NOMO-1 treated with dmso at 0.1 percent for 144 hours (cell line): Measurements from ENCODE around the gene LYSET.
A peak's percentile ranks its signal among the peaks of the same experiment; 100 is the strongest.
"Not testable (repeated sequence)": the region's sequence is repeated elsewhere in the genome, so short reads cannot be mapped to it uniquely, and the experiment has no call there.

ENCODE experiments used
- DNase-seq: peaks from one replicate; lab custom pipeline; 2025; ENCODE audit not compliant: unreplicated experiment; lab: John Stamatoyannopoulos, UW

The LYSET gene, protein sequence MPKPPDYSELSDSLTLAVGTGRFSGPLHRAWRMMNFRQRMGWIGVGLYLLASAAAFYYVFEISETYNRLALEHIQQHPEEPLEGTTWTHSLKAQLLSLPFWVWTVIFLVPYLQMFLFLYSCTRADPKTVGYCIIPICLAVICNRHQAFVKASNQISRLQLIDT

DNA sequence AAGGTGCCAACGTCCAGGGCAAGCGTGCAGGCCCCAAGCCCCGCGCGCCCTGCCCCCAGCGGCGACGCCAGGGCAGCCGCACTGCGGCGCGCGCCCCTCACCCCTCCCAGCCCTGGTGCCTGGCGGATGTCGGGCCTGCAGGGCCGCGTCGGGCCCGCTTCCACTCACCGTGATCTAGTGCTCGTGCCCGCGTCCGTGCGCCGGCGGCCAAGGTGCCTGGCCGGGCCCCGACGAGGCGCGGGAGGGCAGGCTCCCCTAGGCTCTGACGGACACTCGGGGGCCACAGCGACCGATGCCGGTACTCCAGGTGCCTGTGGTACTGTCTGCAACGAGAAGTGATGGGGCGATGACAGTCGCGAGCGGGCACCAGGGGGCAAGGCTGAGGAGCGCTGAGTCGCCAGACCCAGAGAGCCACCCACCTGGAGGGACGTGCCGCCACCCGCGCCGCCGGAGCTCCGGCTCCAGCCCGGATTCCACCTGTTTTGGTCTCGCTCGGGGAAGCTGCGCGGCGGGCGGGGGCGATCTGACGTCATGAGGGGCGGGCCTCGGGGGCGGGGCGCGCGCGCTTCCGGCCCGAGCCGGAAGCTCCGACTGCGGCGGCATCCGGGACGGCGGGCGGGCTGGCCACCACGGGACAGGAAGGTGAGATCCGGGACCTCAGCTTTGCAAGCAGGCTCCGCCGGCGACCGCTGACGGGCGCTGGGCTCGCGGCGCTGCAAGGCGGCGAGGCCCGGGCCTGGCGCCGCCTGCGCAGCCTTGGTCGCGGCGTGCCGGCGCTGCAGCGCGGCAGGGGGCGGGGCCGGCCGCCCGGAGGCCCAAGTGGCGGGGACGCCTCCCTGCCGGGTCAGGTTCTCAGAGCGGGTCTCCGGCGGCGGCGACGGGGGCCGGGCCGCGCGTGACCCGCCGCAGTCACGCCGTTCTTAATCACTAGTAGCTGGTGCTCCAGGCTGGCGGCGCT is at the start of gene LYSET, which contains the start of gene MOAP1:
Gene LYSET, plus strand, starts transcription at position 927 of the 958 bp plus-strand sequence. CDS start 89 bp downstream, outside the sequence.
Gene MOAP1, minus strand, starts transcription at position 507 of the 958 bp plus-strand sequence. CDS start 655 bp downstream, outside the sequence.
- DNase-seq, result peak; percentile 75

DNA sequence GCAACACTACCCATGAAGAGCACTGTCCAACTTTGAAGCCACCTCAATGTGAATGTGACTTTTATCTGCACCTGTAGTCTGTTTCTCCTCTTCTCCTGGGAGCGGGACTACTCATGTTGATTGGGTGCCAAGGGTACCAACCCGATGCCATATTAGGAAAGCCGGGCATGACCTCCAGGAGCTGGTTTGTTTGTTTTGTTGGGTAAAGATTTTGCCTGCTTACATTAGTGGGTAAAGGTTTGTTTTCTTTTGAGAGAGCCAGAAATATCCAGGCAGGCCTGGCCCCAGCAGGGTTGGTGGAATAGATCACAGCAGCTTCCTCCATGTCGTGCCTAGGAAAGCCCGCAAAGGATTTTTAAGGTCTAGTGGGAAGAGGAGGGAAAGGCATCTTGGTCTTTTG is 49.7 kb upstream of the LYSET start:
- no peak for DNase-seq

DNA sequence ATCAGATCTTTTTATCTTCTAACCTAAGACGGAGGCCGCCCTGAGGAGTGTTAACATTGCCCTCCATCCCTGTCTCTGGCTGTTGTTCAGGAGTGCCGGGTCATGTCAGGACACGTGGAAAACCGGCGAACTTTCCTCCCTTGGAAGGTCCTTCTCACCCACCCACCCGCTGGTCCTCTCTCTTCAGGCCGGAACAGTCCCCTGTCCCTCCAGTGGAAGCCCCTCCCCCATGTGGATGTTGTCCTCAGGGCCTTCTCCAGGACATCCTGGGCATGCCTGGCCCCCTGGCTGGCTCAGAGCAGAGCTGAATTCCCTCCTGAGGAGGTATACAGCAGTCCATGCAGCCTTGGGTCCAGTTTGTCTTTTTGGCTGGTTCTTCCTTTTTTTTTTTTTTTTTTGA is 49.1 kb upstream of the LYSET start:
- no peak for DNase-seq

DNA sequence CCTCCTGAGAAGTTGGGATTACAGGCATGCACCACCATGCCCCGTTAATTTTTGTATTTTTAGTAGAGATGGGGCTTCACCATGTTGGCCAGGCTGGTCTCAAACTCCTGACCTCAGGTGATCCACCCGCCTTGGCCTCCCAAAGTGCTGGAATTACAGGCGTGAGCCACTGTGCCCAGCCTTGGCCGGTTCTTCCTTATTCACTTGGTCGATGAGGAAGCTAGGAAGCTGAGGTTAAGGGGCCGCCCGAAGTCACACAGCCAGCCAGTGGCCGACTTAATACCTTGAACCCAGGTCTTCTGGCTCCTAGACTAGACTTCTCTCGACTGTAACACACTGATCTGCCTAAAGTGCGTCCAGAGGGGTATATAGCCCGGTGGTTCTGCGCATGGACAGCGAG is 48.6 kb upstream of the LYSET start:
- DNase-seq, result not testable (repeated sequence)

DNA sequence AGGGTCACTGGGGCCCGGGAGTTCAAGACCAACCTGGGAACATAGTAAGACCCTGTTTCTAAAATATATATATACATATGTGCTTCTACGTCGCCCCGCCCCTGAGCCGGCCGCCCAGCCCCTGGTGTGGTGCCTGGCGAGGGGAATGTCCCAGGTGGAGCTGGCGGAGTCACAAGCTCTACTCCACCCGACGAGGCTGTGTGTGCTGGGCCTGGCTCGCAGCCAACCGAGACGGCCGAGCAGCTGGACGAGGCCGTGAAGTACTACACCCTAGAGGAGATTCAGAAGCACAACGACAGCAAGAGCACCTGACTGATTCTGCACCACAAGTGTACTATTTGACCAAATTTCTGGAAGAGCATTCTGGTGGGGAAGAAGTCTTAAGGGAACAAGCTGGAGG is 47.3 kb upstream of the LYSET start:
- DNase-seq, result no peak

DNA sequence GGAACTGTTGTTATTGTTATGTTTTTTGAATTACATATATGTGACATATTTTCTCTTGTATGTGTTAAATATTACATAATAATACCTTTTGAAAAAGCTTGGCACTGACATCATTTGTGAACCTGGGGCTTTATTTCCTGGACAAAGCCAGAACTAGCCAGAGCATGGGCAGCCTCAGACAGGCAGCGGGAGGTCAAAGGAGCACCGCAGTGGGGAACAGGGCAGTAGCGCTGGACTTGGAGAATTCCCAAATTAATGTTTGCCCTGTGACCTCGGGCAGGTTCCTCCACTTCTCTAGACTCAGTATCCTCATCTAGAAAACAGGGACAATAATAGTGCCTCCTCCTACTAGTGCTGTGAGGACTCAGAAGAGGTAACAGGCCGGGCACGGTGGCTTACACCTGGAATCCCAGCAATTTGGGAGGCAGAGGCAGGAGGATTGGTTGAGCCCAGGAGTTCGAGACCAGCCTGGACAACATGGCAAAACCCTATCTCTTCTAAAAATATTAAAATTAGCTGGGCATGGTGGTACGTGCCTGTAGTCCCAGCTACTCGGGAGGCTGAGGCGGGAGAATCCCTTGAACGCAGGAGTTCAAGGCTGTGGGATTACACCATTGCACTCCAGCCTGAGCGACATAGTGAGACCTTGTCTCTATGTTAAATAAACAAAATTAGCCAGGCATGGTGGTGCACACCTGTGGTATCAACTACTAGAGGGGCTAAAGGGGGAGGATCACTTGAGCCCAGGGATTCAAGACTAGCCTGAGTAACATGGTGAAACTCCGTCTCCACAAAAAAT is 42.1 kb upstream of the LYSET start:
- DNase-seq, result no peak

DNA sequence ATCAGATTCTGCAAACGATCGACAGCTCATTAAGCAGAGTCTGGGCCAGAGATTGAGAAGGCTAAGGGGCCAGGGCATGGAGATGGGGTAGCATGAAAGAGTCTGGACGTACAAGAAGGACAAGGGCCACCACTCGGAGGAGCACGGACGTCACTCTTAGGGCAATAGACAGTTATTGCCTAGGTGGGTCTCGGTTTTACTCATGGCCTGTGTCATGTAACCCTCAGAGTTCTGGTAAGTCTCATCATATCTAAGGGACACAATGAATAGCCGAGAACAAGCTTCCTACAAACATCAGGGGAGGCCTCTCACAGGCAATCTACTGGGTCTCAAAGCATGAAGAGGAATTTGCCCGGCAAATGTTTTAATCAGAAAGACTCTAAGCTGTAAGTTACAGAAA is 39.0 kb upstream of the LYSET start:
- DNase-seq, result no peak

DNA sequence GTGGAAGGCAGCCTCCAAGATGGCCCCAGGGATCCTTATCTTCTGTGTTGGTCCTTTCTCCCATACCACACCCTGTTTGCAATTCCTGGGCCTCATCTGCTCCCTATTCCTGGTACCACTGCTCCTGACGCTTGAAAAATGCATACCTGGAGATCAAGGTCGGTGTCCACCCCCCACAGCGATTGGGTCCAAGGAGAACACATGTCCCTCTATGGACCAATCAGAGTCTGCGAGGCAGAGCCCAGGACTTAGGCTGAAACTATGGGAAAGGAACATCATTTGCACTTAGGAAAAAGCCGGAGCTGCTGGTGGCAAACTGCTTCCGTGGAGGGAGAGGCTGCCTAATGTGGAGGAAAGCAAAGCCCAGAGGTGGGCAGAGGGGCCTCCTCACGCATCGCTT is 36.1 kb upstream of the LYSET start:
- DNase-seq, result no peak

DNA sequence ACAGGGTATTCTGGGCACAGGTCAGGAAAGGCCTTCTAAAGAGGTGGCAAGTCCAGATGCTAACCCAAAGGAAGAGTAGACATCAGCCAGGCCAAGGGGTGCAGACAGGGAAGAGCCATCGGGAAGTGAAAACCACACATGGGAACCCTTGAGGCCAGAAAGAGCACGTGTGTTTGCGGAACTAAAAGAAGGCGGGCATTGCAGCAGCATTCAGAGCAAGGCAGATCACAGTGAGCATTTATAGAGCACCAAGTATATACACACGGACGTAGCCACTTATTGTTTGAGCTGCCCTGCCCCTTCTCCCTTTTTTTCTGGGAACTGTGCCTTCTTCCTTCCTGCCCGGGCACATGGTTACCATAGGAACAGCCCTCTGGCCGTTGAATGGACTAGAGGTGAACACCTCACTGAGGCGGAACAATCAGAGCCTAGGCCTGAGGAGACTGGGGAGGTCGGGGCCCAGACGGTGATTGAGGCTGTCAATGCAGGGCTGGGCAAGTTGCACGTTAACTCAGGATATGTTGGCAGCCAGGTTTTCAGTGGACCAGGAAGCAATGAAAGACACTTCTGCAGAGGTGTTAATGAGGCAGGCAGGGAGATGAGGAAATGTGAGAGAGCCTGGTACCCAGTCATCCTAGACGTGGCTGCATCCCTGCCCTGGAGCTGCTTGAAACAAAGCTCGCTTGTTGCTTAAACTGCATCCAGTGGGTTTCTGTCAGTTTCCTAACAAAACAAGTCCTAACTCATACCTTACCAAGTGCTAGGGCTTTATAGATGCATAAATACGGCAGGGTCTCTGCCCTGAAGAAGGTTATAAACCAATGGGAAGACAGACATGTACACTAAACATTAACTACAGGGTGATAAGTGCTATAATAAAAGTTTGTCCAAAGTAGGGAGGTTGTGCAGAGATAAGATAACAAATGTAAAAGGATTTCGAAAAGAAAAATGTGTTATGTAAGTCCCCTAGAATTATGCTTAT is 34.6 kb upstream of the LYSET start:
- no peak for DNase-seq

DNA sequence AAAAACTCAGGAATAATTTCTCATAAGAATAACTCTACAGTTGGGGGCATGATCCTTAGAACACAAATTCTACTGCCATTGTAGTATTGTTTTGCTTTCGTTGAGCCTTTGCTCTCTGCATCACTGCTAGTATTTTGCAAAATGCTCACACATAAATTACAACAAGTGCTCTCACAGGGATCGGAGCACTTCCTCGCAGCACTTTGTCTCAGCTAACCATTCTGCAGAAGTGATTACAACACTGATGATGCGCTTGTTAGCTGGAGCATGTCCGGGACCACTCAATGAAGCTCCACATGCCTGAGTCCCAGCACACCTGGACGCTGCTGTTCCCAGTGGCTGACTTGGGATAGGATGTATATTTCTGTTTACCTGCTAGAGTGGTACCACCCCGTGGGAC is 32.0 kb upstream of the LYSET start:
- no peak for DNase-seq

DNA sequence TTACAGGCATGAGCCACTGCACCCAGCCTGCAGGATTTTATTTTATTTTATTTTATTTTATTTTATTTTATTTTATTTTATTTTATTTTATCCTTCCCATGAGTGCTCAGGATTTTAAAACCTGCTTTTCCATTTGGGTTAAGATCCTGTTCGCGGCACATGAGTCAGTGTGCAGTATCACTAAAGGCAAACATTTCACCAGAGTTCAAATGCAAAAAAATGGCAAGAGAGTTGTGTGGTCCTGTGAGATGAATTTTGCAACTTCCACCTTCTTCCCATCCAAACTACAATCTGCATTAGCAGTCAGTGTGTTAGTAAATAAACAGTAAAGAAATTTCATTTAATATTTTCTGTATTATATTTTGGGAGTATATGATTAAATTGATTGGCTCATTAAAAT is 29.4 kb upstream of the LYSET start:
- no peak for DNase-seq

DNA sequence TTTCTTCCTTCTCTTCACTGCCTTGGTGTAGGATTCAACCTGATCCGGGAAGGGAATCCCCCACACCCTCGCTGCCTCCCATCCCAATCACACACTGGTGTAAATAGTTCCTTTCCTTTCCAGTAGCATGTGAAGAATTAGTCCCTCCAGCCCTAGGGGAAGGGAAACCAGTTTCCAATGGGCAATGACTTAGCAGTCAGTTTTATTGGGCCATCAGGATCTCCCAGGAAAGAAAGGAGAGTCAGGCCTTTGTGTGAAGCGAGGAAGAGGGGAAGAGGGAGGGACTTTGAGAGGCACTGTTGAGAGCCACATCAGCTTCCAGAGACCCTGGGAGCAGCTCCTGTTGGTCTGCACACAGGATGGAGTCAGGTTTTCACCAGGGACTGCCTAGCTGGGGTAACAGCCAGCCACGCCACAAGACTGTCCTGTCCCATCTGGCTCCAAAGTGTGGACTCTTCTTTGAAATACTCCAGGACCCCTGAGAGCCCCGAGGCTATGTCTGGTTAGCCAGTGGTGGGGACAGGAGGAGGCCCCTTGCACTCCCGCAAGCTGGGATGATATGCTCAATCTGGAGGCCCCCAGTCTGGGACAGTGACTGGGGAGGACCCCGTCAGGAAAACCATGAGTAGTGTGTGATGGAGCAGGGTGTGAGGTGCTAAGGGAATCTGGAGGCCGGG is 28.3 kb upstream of the LYSET start:
- no peak for DNase-seq

DNA sequence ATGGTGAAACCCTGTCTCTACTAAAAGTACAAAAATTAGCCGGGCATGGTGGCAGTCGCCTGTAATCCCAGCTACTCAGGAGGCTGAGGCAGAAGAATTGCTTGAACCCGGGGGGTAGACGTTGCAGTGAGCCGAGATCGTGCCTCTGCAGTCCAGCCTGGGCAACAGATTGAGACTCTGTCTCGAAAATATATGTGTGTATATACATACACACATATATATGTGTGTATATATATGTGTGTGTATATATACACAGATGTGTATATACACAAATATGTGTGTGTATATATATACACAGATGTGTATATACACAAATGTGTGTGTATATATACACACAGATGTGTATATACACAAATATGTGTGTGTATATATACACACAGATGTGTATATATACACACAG is 26.8 kb upstream of the LYSET start:
- not testable (repeated sequence) for DNase-seq

DNA sequence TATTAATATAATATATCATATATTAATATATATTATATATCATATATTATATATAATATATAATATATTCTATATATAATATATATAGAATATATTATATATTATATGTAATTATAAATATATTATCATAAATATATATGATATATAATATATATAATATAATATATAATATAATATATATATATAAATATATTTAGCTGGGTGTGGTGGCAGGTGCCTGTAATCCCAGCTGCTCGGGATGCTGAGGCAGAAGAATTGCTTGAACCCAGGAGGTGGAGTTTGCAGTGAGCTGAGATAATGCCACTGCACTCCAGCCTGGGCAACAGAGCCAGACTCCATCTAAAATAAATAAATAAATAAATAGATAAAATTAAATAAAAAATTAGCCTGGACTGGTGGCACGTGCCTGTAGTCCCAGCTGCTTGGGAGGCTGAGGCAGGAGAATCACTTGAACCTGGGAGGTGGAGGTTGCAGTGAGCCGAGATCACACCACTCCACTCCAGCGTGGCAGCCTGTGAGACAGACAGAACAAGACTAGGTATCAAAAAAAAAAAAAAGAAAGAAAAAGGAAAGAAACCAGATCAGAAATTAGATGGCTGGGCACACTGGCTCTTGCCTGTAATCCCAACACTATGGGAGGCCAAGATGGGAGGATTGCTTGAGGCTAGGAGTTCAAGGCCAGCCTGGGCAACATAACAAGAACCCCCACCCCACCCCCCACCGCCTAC is 25.3 kb upstream of the LYSET start:
- DNase-seq, result not testable (repeated sequence)

DNA sequence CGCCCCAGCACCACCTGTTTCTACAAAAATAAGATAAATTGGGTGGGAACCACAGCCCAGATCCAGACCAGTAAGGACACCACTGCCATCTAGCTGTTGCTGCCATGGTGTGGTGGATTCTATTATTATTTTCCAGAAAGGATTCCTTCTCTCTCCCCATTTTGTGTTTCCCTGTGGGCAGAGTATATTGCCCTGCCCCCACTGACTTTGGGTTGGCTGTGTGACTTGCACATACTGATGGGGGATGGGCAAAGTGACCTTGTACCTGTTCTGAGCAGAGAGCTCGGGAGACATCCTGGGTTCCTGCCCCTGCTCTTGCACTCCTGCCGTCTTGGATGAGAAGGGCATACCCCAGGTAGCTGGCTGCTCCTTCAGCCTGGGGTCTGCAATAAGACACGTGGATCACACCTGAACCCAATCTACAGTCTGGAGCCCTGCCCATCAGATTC is 24.7 kb upstream of the LYSET start:
- DNase-seq, result no peak

DNA sequence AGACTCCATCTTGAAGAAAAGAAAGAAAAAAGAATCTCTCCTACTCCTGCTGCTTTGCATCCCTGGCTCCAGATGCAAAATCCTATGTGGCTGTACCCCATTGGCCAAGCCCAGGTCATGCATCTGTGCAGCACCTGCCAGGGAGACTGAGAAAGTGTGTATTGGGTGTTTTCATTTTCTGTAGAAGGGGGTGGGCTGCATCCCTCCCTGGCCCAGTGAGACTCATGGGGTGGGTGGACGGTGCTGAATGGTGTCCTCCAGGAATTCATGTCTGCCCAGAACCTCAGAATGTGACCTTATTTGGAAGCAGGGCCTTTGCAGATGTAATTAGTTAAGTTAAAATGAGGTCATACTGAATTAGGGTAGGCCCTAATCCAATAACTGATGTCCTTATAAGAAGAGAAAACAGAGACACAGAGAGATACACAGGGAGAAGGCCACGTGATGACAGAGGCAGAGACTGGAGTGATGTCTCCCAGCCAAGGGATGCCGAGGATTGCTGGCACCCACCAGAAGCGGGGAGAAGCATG is 23.6 kb upstream of the LYSET start:
- DNase-seq, result no peak

DNA sequence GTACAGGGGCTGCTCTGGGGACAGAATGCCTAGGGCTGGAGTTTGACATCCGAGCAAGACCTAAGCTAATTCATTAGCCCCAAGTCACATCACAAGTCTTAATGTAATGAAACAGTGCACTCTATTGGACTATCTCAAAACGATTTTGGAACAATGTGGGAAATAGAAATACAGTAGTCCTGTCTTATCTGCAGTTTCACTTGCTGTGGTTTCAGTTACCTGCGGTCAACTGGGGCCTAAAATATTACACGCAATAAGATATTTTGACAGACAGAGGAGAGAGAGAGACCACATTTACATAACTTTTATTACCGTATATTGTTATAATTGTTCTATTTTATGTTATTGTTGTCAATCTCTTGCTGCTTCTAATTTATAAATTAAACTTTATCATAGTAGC is 21.6 kb upstream of the LYSET start:
- DNase-seq, result no peak
